Spleen (tissue), 11 donors: ENCODE results near the gene ATP9A. TPM values are rescaled to one million over a fixed set of nuclear protein-coding genes. Genes with fewer than 3 reads are reported as not detected.

Experiments
- DNase-seq: peaks from one replicate; pipeline ENCODE4 v3.0.0-alpha.2; 2020
- H3K27ac ChIP-seq, 8 donors: fragments of 200-600 bp; sonication (generic) in 7 of 8; 1 replicate in 4 of 8; 2 replicates in 4 of 8; pipeline versions ENCODE4 v1.5.0 to v1.8.0; 2016 to 2021; ENCODE audit warnings: inconsistent platforms in 4 of 8, mild to moderate bottlenecking in 4 of 8, moderate library complexity in 1 of 8
- H3K27me3 ChIP-seq, 7 donors: fragments of 200-600 bp; sonication (generic) in 6 of 7; replicated peaks in 1 of 7; 1 replicate in 4 of 7; 2 replicates in 3 of 7; pipeline versions ENCODE4 v1.5.0 to v1.8.0; 2016 to 2021; ENCODE audit warnings: inconsistent platforms in 3 of 7, mild to moderate bottlenecking in 1 of 7
- H3K36me3 ChIP-seq, 6 donors: fragments of 200-600 bp; sonication (generic) in 5 of 6; 1 replicate in 4 of 6; 2 replicates in 2 of 6; pipeline versions ENCODE4 v1.5.0 to v1.8.0; 2016 to 2021; ENCODE audit warnings: inconsistent platforms in 2 of 6
- H3K4me1 ChIP-seq, 6 donors: fragments of 200-600 bp; sonication (generic) in 5 of 6; 1 replicate in 3 of 6; 2 replicates in 3 of 6; pipeline versions ENCODE4 v1.5.0 to v1.8.0; 2016 to 2021; ENCODE audit warnings: inconsistent platforms in 3 of 6
- H3K4me3 ChIP-seq, 8 donors: fragments of 200-600 bp; sonication (generic) in 7 of 8; 1 replicate in 4 of 8; 2 replicates in 4 of 8; pipeline versions ENCODE4 v1.5.0 to v1.8.0; 2016 to 2021; ENCODE audit warnings: inconsistent platforms in 4 of 8, mild to moderate bottlenecking in 4 of 8, moderate library complexity in 2 of 8
- H3K9me3 ChIP-seq, 8 donors: fragments of 200-600 bp; sonication (generic) in 7 of 8; 1 replicate in 4 of 8; 2 replicates in 4 of 8; pipeline versions ENCODE4 v1.5.0 to v1.8.0; 2016 to 2021; ENCODE audit warnings: inconsistent platforms in 4 of 8
- CTCF ChIP-seq, 11 experiments: fragments of 200-600 bp in 7 of 11; fragments of 450-650 bp in 4 of 11; sonication (generic) in 4 of 11; IDR thresholded peaks in 8 of 11; conservative IDR thresholded peaks in 3 of 11; 1 replicate in 7 of 11; 2 replicates in 4 of 11; pipeline versions ENCODE4 v1.4.0 to v1.8.0; 2016 to 2021; ENCODE audit warnings: antibody characterized with exemption in 11 of 11, inconsistent platforms in 4 of 11, mild to moderate bottlenecking in 1 of 11
- POLR2A ChIP-seq, 3 donors: fragments of 450-650 bp; IDR thresholded peaks; one replicate each; pipeline ENCODE4 v1.5.1; 2017; ENCODE audit warnings: antibody characterized with exemption in 3 of 3, mild to moderate bottlenecking in 1 of 3
- POLR2AphosphoS5 ChIP-seq, 3 donors: sonication (generic); formaldehyde crosslinking; IDR thresholded peaks; one replicate each; pipeline ENCODE4 v1.5.1; 2017; ENCODE audit warnings: antibody characterized with exemption in 3 of 3
- WGBS, 5 donors: extraction: QIAGEN DNeasy Blood & Tissue Kit in 3 of 5; methylation state at CpG; one replicate each; pipeline versions ENCODE4 v1.1.5 to v1.1.7; 2013 to 2018; 5-methylcytosine and 5-hydroxymethylcytosine counted together
- intact Hi-C: fragments of 100-400 bp; cut with DNase I; formaldehyde crosslinking; loops from one replicate; pipeline ENCODE4 v1.15.0; 2023; ENCODE audit warnings: low total_unique reads
- polyA plus RNA-seq, 3 donors: library from polyadenylated mRNA; stranded (reverse); fragments of 200-250 nt; gene quantifications; one replicate each; pipeline ENCODE4 v1.2.1, GENCODE V29; 2013
- total RNA-seq, 7 donors: library from RNA; depleted of rRNA in 3 of 7; stranded (reverse); fragments of >200 nt in 3 of 7; fragmentation: NEBNext Ultra II Directional in 4 of 7; extraction: Animal tissue kit (Norgen Biotek cat#: 25700) in 4 of 7; gene quantifications; one replicate each; pipeline versions ENCODE4 v1.1.0 to v1.2.1, GENCODE V29; 2016 to 2021
- donor health status: healthy with polysubstance abuse.
- donor health status: DM: no; HTN: no; CAD: no; lungs with moderate emphysema.
- donor health status: DM: no; HTN: no; CAD: no.
- donor health status: Bipolar disorder and iron deficiency.
- donor health status: healthy.
- donor health status: DM: no; HTN: no; CAD: no.
- donor health status: DM: yes; HTN: yes; CAD: no.

ATP9A gene
- total and polyA plus RNA-seq, 10 donors, result 0.37 to 11.5 (median 7.6) TPM

- no peak for DNase-seq
- WGBS, 5 donors, result 83 to 94% (median 88%) methylated on average over 3 of the region's 3 CpGs
- intact Hi-C loops, result no loop called here
- H3K36me3 ChIP-seq, result no peaks in the 10 kb centered on the region
- no peaks in the 10 kb centered on the region for H3K9me3 ChIP-seq
- peaks cover 0 to 8% (median 0%) of the 10 kb centered on the region in 6 donors for H3K4me1 ChIP-seq
- no peak overlapping the region for H3K4me3 ChIP-seq
- TF ChIP-seq POLR2AphosphoS5 (IDR thresholded peaks at IDR 0.05) (no peak), CTCF (IDR thresholded peaks at IDR 0.05 in 8 of 11, conservative IDR thresholded peaks at IDR 0.05 in 3 of 11) (no peak), POLR2A (IDR thresholded peaks at IDR 0.05) (no peak)
- H3K27me3 ChIP-seq, result no peaks in the 10 kb centered on the region
- H3K27ac ChIP-seq, result no peak overlapping the region
Measured at GRCh38 chr20:51640743-51641142, 127.4 kb downstream of the ATP9A start.

DNA sequence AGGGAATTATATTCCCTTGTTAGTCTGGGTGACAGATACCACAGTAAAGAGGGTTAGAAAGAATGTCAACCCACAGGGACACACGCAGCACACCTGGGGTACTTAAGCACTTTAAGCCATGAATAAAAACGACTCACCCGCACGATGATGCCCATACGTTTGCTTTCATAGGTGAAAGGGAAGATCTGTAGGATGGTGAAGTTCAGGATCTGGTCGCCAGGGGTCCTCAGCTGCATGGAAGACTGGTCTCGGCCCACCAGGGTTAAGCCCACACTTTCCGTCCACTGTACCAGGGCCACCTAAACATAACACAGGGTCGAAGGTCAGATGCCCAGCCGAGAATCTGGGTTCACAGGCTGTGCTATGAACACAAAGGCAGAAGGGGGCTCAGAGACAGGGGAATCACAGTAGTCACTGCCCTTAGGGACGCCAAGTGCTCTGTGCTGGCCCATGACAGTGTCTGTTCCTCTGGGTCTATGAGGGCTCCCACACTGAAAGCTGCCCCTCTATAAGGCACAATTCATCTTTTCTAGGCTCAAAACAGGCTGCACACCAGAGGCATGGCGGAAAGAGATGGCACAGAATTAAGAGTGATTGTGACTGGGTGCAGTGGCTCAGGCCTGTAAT, 128.9 kb downstream of the ATP9A start:
- H3K27me3 ChIP-seq, result peaks cover 0 to 2% (median 0%) of the 10 kb centered on the region in 7 donors
- H3K9me3 ChIP-seq, result no peaks in the 10 kb centered on the region
- H3K4me1 ChIP-seq, result peaks cover 0 to 8% (median 0%) of the 10 kb centered on the region in 6 donors
- TF ChIP-seq POLR2A (IDR thresholded peaks at IDR 0.05) (no peak), CTCF (IDR thresholded peaks at IDR 0.05 in 8 of 11, conservative IDR thresholded peaks at IDR 0.05 in 3 of 11) (peak; percentile 63 to 88 (median 82)), POLR2AphosphoS5 (IDR thresholded peaks at IDR 0.05) (no peak)
- DNase-seq, result peak; percentile 83
- intact Hi-C loops, result loop anchor here (10.0 kb wide), 3 partner anchors 325 to 515 kb away; no protein-coding TSS in a partner anchor
- WGBS, 5 donors, result 22 to 45% (median 27%) methylated on average over 12 of the region's 12 CpGs
- no peak overlapping the region for H3K27ac ChIP-seq
- H3K4me3 ChIP-seq, result no peak overlapping the region
- no peaks in the 10 kb centered on the region for H3K36me3 ChIP-seq

- Histone ChIP-seq H3K27me3 (peaks cover 0 to 9% (median 0%) of the 10 kb centered on the region in 7 donors), H3K4me1 (peaks cover 0 to 9% (median 0%) of the 10 kb centered on the region in 6 donors), H3K4me3 (no peak overlapping the region), H3K9me3 (no peaks in the 10 kb centered on the region), H3K36me3 (no peaks in the 10 kb centered on the region), H3K27ac (no peak overlapping the region)
- DNase-seq, result no peak
- intact Hi-C loops, result loop anchor here (10.0 kb wide), 3 partner anchors 328 to 518 kb away; no protein-coding TSS in a partner anchor
- no peak for TF ChIP-seq POLR2AphosphoS5 (IDR thresholded peaks at IDR 0.05)
- TF ChIP-seq CTCF (IDR thresholded peaks at IDR 0.05 in 8 of 11, conservative IDR thresholded peaks at IDR 0.05 in 3 of 11), result no peak
- TF ChIP-seq POLR2A (IDR thresholded peaks at IDR 0.05), result no peak
- 85 to 97% (median 89%) methylated on average over 8 of the region's 8 CpGs for WGBS, 5 donors
Measured at GRCh38 chr20:51637241-51637640, 130.9 kb downstream of the ATP9A start.

GRCh38 chr20:51636123-51636522, 132.1 kb downstream of the ATP9A start:
- TF ChIP-seq POLR2AphosphoS5 (IDR thresholded peaks at IDR 0.05), result no peak
- Histone ChIP-seq H3K36me3 (no peaks in the 10 kb centered on the region), H3K4me3 (no peak overlapping the region), H3K27ac (no peak overlapping the region), H3K4me1 (peaks cover 0 to 20% (median 4%) of the 10 kb centered on the region in 6 donors), H3K27me3 (peaks cover 0 to 15% (median 0%) of the 10 kb centered on the region in 7 donors), H3K9me3 (no peaks in the 10 kb centered on the region)
- no peak for DNase-seq
- intact Hi-C loops, result loop anchor here (10.0 kb wide), 3 partner anchors 329 to 519 kb away; no protein-coding TSS in a partner anchor
- WGBS, 5 donors, result 79 to 92% (median 84%) methylated on average over 8 of the region's 8 CpGs
